Fibroblast of lung (primary cell): ENCODE measurements around the gene TADA2B. TPM values are rescaled to one million over a fixed set of nuclear protein-coding genes. Genes with fewer than 3 reads are reported as not detected.

Experiments used
- DNase-seq, 2 donors: peaks; one replicate each; pipeline versions ENCODE4 v3.0.0 to v3.0.0-alpha.2; 2010; ENCODE audit warnings: low read depth in 2 of 2
- H2AFZ ChIP-seq: 2 replicates; pipeline ENCODE4 v1.5.1; 2012; ENCODE audit warnings: low read length, control low read depth, inconsistent platforms
- H3K27ac ChIP-seq: 2 replicates; pipeline ENCODE4 v1.5.1; 2011; ENCODE audit warnings: low read length, control low read depth; ENCODE audit not compliant: insufficient read depth
- H3K27me3 ChIP-seq: 2 replicates; pipeline ENCODE4 v1.5.1; 2011; ENCODE audit warnings: mild to moderate bottlenecking, low read length; ENCODE audit not compliant: control insufficient read depth, insufficient read depth
- H3K36me3 ChIP-seq: 2 replicates; pipeline ENCODE4 v1.5.1; 2011; ENCODE audit warnings: low read length; ENCODE audit not compliant: control insufficient read depth, insufficient read depth
- H3K4me1 ChIP-seq: 2 replicates; pipeline ENCODE4 v1.5.1; 2011; ENCODE audit warnings: low read length; ENCODE audit not compliant: control insufficient read depth, insufficient read depth; ENCODE audit errors: extremely low read depth
- H3K4me2 ChIP-seq: 2 replicates; pipeline ENCODE4 v1.5.1; 2011; ENCODE audit warnings: low read length, control low read depth; ENCODE audit not compliant: insufficient read depth; ENCODE audit errors: extremely low read depth
- H3K4me3 ChIP-seq, 4 experiments: fragments of 200-600 bp in 1 of 4; sonication (generic) in 1 of 4; replicated peaks in 1 of 4; 2 replicates each; pipeline ENCODE4 v1.5.1; 2011 to 2016; ENCODE audit warnings: low read length in 4 of 4, low read depth in 3 of 4, mild to moderate bottlenecking in 3 of 4, control low read depth in 2 of 4, inconsistent platforms in 1 of 4, mixed read lengths in 1 of 4; ENCODE audit not compliant: insufficient read depth in 1 of 4; ENCODE audit errors: control extremely low read depth in 1 of 4
- H3K79me2 ChIP-seq: 2 replicates; pipeline ENCODE4 v1.5.1; 2012; ENCODE audit warnings: mild to moderate bottlenecking, low read length, inconsistent platforms; ENCODE audit not compliant: control insufficient read depth, insufficient read depth
- H3K9ac ChIP-seq: 2 replicates; pipeline ENCODE4 v1.5.1; 2011; ENCODE audit warnings: mild to moderate bottlenecking, low read length, control low read depth; ENCODE audit not compliant: insufficient read depth
- H3K9me3 ChIP-seq: 2 replicates; pipeline ENCODE4 v1.5.1; 2012; ENCODE audit warnings: low read depth, low read length; ENCODE audit not compliant: control insufficient read depth, insufficient read depth
- H4K20me1 ChIP-seq: 2 replicates; pipeline ENCODE4 v1.5.1; 2011; ENCODE audit warnings: low read length; ENCODE audit not compliant: control insufficient read depth, insufficient read depth; ENCODE audit errors: extremely low read depth
- EZH2 ChIP-seq: IDR thresholded peaks from 2 replicates; pipeline ENCODE4 v1.5.1; 2012; ENCODE audit warnings: low read length, control low read depth, mild to moderate bottlenecking; ENCODE audit errors: missing control alignments
- polyA plus RNA-seq, 2 donors: library from polyadenylated mRNA; depleted of rRNA in 1 of 2; stranded (reverse) in 1 of 2; unstranded in 1 of 2; fragments of >200 nt; gene quantifications; 2 replicates each; pipeline ENCODE4 v1.2.1, GENCODE V29; 2011 to 2012; ENCODE audit warnings: missing spikeins in 1 of 2
- total RNA-seq: library from RNA; depleted of rRNA; stranded (reverse); fragments of >200 nt; gene quantifications from 2 replicates; pipeline ENCODE4 v1.2.1, GENCODE V29; 2014
- TF ChIP-seq, protein P1 (sequence below), 2 donors: IDR thresholded peaks in 1 of 2; conservative IDR thresholded peaks in 1 of 2; 1 replicate in 1 of 2; 2 replicates in 1 of 2; pipeline ENCODE4 v1.5.1; 2011 to 2012; ENCODE audit warnings: low read length in 2 of 2, control low read depth in 1 of 2, inconsistent platforms in 1 of 2, low read depth in 1 of 2, mild to moderate bottlenecking in 1 of 2

TADA2B gene
- total and polyA plus RNA-seq, 2 donors (not counting 1 experiment from before 2014, with no cell fraction given): 8.0 to 12.6 TPM

DNA sequence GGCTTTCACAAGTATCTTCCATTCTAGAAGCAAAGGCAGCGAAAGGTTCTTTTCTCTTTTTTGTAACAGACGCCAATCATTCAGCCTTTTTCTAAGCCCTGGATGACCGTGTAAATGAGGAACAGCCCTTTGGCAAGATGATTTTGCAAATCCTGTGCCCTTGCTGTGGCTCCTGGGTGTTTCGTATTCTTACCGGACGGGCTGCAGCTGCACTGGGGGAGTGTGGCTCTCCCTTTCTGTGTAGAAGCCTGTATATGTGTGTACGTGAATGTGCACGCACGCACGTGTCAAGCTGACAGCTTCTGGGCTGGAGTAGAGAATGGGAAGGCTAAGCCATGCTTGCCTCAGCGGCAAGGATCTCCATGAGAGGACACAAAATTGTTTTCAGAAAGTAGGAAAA, 16.5 kb downstream of the TADA2B start:
- H3K79me2 ChIP-seq: peaks cover 9% of the 10 kb centered on the region
- no peak overlapping the region for H3K4me3 ChIP-seq
- no peak overlapping the region for H3K27ac ChIP-seq
- no peaks in the 10 kb centered on the region for H3K4me1 ChIP-seq
- TF ChIP-seq EZH2: no peak
- TF ChIP-seq, protein P1, sequence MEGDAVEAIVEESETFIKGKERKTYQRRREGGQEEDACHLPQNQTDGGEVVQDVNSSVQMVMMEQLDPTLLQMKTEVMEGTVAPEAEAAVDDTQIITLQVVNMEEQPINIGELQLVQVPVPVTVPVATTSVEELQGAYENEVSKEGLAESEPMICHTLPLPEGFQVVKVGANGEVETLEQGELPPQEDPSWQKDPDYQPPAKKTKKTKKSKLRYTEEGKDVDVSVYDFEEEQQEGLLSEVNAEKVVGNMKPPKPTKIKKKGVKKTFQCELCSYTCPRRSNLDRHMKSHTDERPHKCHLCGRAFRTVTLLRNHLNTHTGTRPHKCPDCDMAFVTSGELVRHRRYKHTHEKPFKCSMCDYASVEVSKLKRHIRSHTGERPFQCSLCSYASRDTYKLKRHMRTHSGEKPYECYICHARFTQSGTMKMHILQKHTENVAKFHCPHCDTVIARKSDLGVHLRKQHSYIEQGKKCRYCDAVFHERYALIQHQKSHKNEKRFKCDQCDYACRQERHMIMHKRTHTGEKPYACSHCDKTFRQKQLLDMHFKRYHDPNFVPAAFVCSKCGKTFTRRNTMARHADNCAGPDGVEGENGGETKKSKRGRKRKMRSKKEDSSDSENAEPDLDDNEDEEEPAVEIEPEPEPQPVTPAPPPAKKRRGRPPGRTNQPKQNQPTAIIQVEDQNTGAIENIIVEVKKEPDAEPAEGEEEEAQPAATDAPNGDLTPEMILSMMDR (conservative IDR thresholded peaks at IDR 0.05 in 1 of 2, IDR thresholded peaks at IDR 0.05 in 1 of 2; ENCODE audit: low read depth in 1 of 2, low read length in 2 of 2): no peak
- no peaks in the 10 kb centered on the region for H3K27me3 ChIP-seq
- no peaks in the 10 kb centered on the region for H4K20me1 ChIP-seq
- peaks cover 17% of the 10 kb centered on the region for H3K36me3 ChIP-seq
- no peak overlapping the region for H3K9ac ChIP-seq
- DNase-seq: no peak
- no peak overlapping the region for H2AFZ ChIP-seq
- H3K4me2 ChIP-seq: no peak overlapping the region
- no peaks in the 10 kb centered on the region for H3K9me3 ChIP-seq

GRCh38 chr4:7060346-7061150, 17.4 kb downstream of the TADA2B start:
- Histone ChIP-seq H3K4me1 (no peaks in the 10 kb centered on the region), H3K79me2 (peaks cover 17% of the 10 kb centered on the region), H3K9me3 (no peaks in the 10 kb centered on the region), H2AFZ (no peak overlapping the region), H3K4me3 (no peak overlapping the region), H3K36me3 (peaks cover 17% of the 10 kb centered on the region), H3K27me3 (no peaks in the 10 kb centered on the region), H3K9ac (no peak overlapping the region), H3K27ac (no peak overlapping the region), H4K20me1 (no peaks in the 10 kb centered on the region), H3K4me2 (no peak overlapping the region)
- DNase-seq: no peak
- TF ChIP-seq, protein P1 (conservative IDR thresholded peaks at IDR 0.05 in 1 of 2, IDR thresholded peaks at IDR 0.05 in 1 of 2; ENCODE audit: low read depth in 1 of 2, low read length in 2 of 2): no peak
- no peak for TF ChIP-seq EZH2

DNA sequence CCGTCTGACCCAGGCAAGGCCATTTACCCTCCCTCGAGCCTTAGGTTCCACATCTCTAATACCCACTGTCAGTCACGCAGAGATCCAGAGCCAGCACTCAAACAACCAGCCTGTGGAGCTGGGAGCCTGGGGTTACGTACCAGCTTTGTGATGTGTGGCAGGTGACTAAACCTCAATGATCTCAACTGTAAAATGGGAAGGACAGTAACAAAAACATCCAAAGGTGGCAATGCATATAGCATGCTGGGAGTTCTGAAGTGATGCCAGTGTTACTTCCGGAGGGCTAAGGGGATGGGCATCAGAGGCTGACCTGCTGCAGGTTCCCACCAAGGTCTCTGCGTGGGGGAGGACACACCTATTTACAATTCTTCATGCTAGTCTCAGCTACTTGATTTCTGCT, 18.6 kb downstream of the TADA2B start:
- no peaks in the 10 kb centered on the region for H4K20me1 ChIP-seq
- H3K79me2 ChIP-seq: peaks cover 29% of the 10 kb centered on the region
- peaks cover 17% of the 10 kb centered on the region for H3K36me3 ChIP-seq
- H3K9ac ChIP-seq: no peak overlapping the region
- no peaks in the 10 kb centered on the region for H3K4me1 ChIP-seq
- H3K27me3 ChIP-seq: no peaks in the 10 kb centered on the region
- no peak overlapping the region for H3K4me2 ChIP-seq
- no peak overlapping the region for H2AFZ ChIP-seq
- H3K27ac ChIP-seq: no peak overlapping the region
- H3K9me3 ChIP-seq: no peaks in the 10 kb centered on the region
- no peak overlapping the region for H3K4me3 ChIP-seq
- DNase-seq: no peak
- no peak for TF ChIP-seq EZH2
- TF ChIP-seq, protein P1 (conservative IDR thresholded peaks at IDR 0.05 in 1 of 2, IDR thresholded peaks at IDR 0.05 in 1 of 2; ENCODE audit: low read depth in 1 of 2, low read length in 2 of 2): no peak
